Activated naive CD4-positive, alpha-beta T cell treated with anti-CD3 and anti-CD28 coated beads for 36 hours (primary cell): ENCODE results near the gene LHFPL6. TPM values are rescaled to one million over a fixed set of nuclear protein-coding genes. Genes with fewer than 3 reads are reported as not detected.

Experiments used
- CTCF ChIA-PET: fragments of 350-600 bp; sonication (Branson Sonifier 250); formaldehyde crosslinking; loops from one replicate; lab custom pipeline; 2021; ENCODE audit warnings: antibody characterized with exemption; lab: Charles Lee
- DNase-seq: peaks from one replicate; pipeline ENCODE4 v3.0.0-alpha.2; 2020
- H3K27ac Mint-ChIP-seq: one replicate; pipeline ENCODE4 v1.8.0; 2021; ENCODE audit warnings: mild to moderate bottlenecking, mixed read lengths
- H3K27me3 Mint-ChIP-seq: one replicate; pipeline ENCODE4 v1.8.0; 2021; ENCODE audit warnings: low read depth, mixed read lengths
- H3K36me3 Mint-ChIP-seq: one replicate; pipeline ENCODE4 v1.8.0; 2021; ENCODE audit warnings: low read depth, mixed read lengths
- H3K4me1 Mint-ChIP-seq: one replicate; pipeline ENCODE4 v1.8.0; 2021; ENCODE audit warnings: low read depth, mixed read lengths
- H3K4me3 Mint-ChIP-seq: one replicate; pipeline ENCODE4 v1.8.0; 2021; ENCODE audit warnings: mild to moderate bottlenecking, moderate library complexity, mixed read lengths
- H3K9me3 Mint-ChIP-seq: one replicate; pipeline ENCODE4 v1.8.0; 2021; ENCODE audit warnings: mixed read lengths
- intact Hi-C: fragments of 100-400 bp; cut with micrococcal nuclease; formaldehyde crosslinking; loops from one replicate; pipeline ENCODE4 v1.15.1; 2023
- total RNA-seq, 2 experiments: library from RNA; stranded (reverse); gene quantifications; one replicate each; pipeline ENCODE4 v1.2.3, GENCODE V29; 2021

Gene LHFPL6
- total RNA-seq, 2 experiments from 2014 or later: 1.2 to 1.5 TPM

DNA sequence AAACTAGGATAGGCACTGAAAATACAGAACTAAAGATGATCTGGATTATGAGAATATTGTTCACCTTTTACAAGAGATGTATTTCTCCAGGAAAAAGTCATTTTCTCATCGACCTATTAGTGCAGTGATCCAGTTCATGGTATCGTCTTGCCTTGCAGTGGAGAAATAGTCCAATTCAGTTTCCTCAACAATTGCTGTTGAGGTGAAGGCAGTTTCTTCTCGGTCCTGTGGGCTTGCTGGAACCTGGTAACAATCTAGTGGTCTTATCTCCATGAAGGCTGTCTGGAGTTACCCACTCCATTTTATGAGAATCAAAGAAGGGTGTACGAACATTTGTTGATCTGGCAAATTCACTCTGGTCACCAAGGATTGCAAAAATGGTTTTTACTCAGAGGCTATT lies 266.8 kb downstream of the LHFPL6 start:
- Mint-ChIP-seq H3K27ac (no peak overlapping the region), H3K36me3 (no peaks in the 10 kb centered on the region), H3K4me1 (no peaks in the 10 kb centered on the region), H3K9me3 (peaks cover 7% of the 10 kb centered on the region), H3K27me3 (peaks cover 12% of the 10 kb centered on the region), H3K4me3 (no peak overlapping the region)
- DNase-seq: no peak
- CTCF ChIA-PET: no interaction called here
- intact Hi-C loops: no loop called here

DNA sequence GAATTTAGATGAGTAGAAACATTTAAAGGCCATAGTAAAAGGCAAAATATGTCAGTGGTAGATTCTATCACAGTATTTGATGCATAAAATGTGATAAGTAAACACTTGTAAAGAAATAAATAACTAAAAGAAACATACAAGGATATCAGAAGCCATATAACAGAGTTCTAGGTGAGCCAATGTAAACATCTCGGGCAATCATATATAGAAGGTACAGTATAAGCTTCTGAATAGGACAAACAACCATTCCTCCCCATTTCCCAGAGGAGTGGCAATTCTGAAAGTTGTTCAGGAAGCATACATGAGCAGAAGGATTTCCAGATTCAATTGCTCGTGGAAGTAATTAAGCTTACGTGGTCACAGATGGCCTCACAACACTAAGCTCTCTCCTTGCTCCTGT lies 267.3 kb downstream of the LHFPL6 start:
- Mint-ChIP-seq H3K27me3 (peaks cover 11% of the 10 kb centered on the region), H3K27ac (no peak overlapping the region), H3K4me1 (no peaks in the 10 kb centered on the region), H3K36me3 (no peaks in the 10 kb centered on the region), H3K9me3 (peaks cover 7% of the 10 kb centered on the region), H3K4me3 (no peak overlapping the region)
- no peak for DNase-seq
- intact Hi-C loops: no loop called here
- CTCF ChIA-PET: no interaction called here

DNA sequence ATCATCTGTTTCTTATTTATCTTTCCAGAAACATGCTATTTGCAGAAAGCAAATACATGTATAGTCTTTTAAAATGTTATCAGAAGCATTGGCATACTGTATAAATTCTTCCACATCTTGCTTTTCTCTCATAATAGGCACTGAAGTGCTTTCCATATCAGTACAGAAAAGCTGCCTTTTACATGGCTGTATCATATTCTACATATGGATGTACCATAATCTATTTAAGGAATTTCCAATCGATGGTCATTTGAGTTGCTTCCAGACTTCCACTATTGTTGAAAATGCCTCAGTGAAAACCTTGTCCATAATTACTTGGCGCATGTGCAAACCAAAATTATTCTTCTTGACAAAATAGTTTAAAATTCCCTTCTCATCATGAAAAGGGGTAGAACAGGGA lies 272.5 kb downstream of the LHFPL6 start:
- peaks cover 3% of the 10 kb centered on the region for H3K27me3 Mint-ChIP-seq
- intact Hi-C loops: no loop called here
- peaks cover 7% of the 10 kb centered on the region for H3K9me3 Mint-ChIP-seq
- DNase-seq: no peak
- H3K36me3 Mint-ChIP-seq: no peaks in the 10 kb centered on the region
- no peak overlapping the region for H3K4me3 Mint-ChIP-seq
- H3K4me1 Mint-ChIP-seq: no peaks in the 10 kb centered on the region
- H3K27ac Mint-ChIP-seq: no peak overlapping the region
- CTCF ChIA-PET: no interaction called here

DNA sequence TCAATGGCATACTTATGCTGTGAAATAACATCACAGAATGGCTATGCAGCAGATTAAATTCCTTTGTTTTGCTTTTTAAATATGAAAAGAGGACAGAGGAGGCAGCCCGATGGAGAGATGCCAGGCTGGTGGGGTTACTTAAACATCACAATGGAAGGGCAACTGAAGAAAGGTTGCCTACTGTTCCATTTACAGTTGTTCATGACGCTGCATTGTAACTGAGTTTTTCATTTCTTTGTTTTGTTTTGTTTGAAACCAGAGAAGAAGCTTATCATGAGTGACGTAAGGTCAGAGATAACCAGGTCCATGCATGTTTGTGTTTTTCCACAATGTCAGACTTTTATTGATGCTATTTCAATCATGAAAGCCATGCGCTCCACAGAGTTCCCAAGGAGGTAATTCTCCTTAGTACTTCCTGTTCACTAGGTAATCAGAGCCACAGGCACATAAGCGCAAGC lies 273.8 kb downstream of the LHFPL6 start:
- Mint-ChIP-seq H3K4me3 (no peak overlapping the region), H3K9me3 (peaks cover 7% of the 10 kb centered on the region), H3K4me1 (no peaks in the 10 kb centered on the region), H3K36me3 (no peaks in the 10 kb centered on the region), H3K27me3 (peaks cover 7% of the 10 kb centered on the region), H3K27ac (no peak overlapping the region)
- no peak for DNase-seq
- intact Hi-C loops: no loop called here
- CTCF ChIA-PET: no interaction called here

DNA sequence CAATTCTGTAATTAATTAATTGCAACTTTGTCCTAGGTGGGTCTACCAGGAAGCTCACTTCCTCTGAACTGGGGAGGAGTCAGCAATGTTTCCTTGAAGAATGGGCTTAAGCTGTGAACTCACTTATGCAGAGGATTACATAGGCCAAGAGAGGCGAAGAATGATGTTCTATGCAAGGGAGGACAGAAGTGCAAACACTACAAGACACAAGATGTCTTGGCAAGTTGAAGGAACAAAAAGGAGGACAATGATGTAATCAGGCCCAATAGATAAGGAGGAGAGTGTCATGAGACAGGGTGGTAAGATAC lies 275.9 kb downstream of the LHFPL6 start:
- H3K4me3 Mint-ChIP-seq: no peak overlapping the region
- no peaks in the 10 kb centered on the region for H3K4me1 Mint-ChIP-seq
- no peak for DNase-seq
- no peak overlapping the region for H3K27ac Mint-ChIP-seq
- CTCF ChIA-PET: no interaction called here
- no peaks in the 10 kb centered on the region for H3K9me3 Mint-ChIP-seq
- H3K27me3 Mint-ChIP-seq: peaks cover 4% of the 10 kb centered on the region
- H3K36me3 Mint-ChIP-seq: no peaks in the 10 kb centered on the region
- intact Hi-C loops: no loop called here

GRCh38 chr13:39326469-39327171 lies 276.4 kb downstream of the LHFPL6 start:
- intact Hi-C loops: no loop called here
- peaks cover 4% of the 10 kb centered on the region for H3K27me3 Mint-ChIP-seq
- no peak overlapping the region for H3K27ac Mint-ChIP-seq
- CTCF ChIA-PET: no interaction called here
- no peaks in the 10 kb centered on the region for H3K4me1 Mint-ChIP-seq
- no peaks in the 10 kb centered on the region for H3K36me3 Mint-ChIP-seq
- H3K4me3 Mint-ChIP-seq: no peak overlapping the region
- no peak for DNase-seq
- H3K9me3 Mint-ChIP-seq: no peaks in the 10 kb centered on the region

- Mint-ChIP-seq H3K36me3 (no peaks in the 10 kb centered on the region), H3K27ac (no peak overlapping the region), H3K4me1 (no peaks in the 10 kb centered on the region), H3K27me3 (peaks cover 4% of the 10 kb centered on the region), H3K9me3 (no peaks in the 10 kb centered on the region), H3K4me3 (no peak overlapping the region)
- no peak for DNase-seq
- CTCF ChIA-PET: no interaction called here
- intact Hi-C loops: no loop called here
Observed at GRCh38 chr13:39324806-39325311, 278.1 kb downstream of the LHFPL6 start.

DNA sequence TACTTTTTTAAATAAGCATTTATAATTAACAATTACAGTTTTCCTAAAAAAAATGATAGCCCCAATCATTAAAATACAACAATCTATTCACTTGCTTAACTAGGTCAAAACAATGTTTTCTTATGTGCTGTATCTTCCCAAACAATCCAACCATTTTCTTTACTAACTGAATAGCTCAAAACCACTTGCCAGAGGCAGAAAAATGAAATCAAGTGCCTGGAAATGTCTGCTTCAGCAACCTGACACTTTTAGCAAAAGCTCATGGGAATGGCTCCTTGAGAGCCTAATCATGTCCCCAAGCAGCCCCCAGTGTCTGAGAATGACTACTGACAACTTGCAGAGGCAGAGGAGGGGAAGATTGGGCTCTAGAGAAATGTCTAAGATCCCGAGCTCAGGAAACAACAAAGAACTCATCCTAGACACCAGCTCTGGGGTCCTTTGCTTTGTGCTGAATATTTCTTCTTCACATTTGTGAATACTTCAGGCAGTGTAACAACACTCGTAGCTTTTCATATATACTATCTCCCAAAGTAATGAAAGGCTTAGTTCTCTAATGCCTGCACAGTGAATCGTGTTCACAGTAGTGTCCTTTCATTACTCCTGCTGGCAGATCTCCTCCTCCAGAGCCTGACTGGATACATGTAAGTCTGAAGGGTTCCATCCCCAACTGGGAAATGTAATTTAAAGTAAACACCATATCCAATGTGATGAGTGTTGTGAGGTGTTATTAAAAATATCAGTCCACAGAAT lies 280.0 kb downstream of the LHFPL6 start:
- no peaks in the 10 kb centered on the region for H3K9me3 Mint-ChIP-seq
- CTCF ChIA-PET: interaction anchor here (1.1 kb wide), 1 partner anchor 40 kb away, joined by 3 read pairs; no protein-coding TSS in a partner anchor
- no peak overlapping the region for H3K27ac Mint-ChIP-seq

DNA sequence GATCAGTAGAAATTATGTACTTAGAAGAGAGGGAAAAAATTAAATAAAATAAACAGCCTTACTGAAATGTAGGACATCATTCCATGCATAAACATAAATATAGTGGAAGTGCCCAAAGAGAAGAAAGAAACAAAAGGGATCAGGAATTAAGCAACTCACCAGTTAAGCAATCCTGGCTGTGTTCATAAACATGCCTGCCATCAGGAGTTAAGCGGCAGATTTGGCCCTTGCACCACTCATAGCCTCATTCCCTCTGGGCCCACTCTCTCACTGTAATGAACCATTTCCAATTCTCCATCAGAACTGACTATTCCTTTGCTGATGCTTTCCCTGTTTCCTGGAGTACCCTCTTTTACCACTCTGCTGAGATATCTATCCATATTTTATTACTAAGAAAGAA lies 281.4 kb downstream of the LHFPL6 start:
- Mint-ChIP-seq H3K9me3 (no peaks in the 10 kb centered on the region), H3K27ac (no peak overlapping the region), H3K36me3 (no peaks in the 10 kb centered on the region), H3K4me3 (no peak overlapping the region), H3K4me1 (no peaks in the 10 kb centered on the region), H3K27me3 (peaks cover 13% of the 10 kb centered on the region)
- intact Hi-C loops: no loop called here
- CTCF ChIA-PET: interaction anchor here (0.7 kb wide), 1 partner anchor 129 kb away, joined by 3 read pairs; no protein-coding TSS in a partner anchor
- DNase-seq: no peak

More for the DNA sequence above, 280.0 kb downstream of the LHFPL6 start:
- peaks cover 13% of the 10 kb centered on the region for H3K27me3 Mint-ChIP-seq
- H3K4me1 Mint-ChIP-seq: no peaks in the 10 kb centered on the region
- no peak overlapping the region for H3K4me3 Mint-ChIP-seq
- intact Hi-C loops: no loop called here
- no peaks in the 10 kb centered on the region for H3K36me3 Mint-ChIP-seq
- DNase-seq: no peak

GRCh38 chr13:39318161-39318560 lies 284.8 kb downstream of the LHFPL6 start:
- DNase-seq: no peak
- Mint-ChIP-seq H3K27me3 (peaks cover 12% of the 10 kb centered on the region), H3K36me3 (no peaks in the 10 kb centered on the region), H3K27ac (no peak overlapping the region), H3K9me3 (no peaks in the 10 kb centered on the region), H3K4me1 (no peaks in the 10 kb centered on the region), H3K4me3 (no peak overlapping the region)
- CTCF ChIA-PET: interaction anchor here (0.7 kb wide), 1 partner anchor 14 kb away, joined by 3 read pairs; no protein-coding TSS in a partner anchor
- intact Hi-C loops: no loop called here

DNA sequence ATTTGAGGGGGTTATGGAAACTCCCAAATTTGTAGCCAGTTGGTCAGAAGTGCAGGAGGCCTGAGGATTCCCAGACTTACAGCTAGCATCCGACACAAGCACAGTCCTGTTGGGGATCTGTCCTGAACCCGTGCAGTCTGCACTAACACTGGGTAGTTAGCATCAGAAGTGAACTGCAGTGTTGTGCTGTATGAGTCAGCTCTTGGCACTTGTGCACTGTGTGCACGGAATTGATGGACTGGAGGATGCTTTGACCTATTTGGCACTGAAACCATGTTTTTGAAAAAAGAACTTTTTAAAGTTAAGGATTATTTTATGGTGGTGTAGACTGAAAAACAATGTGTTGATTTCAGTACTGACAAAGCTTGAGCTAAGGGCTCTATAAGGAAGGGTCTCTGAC lies 285.7 kb downstream of the LHFPL6 start:
- CTCF ChIA-PET: interaction anchor here (0.7 kb wide), 1 partner anchor 13 kb away, joined by 3 read pairs; no protein-coding TSS in a partner anchor
- intact Hi-C loops: no loop called here

GRCh38 chr13:39315796-39316195 lies 287.2 kb downstream of the LHFPL6 start:
- CTCF ChIA-PET: interaction anchor here (1.1 kb wide), 1 partner anchor 300 kb away, joined by 3 read pairs; no protein-coding TSS in a partner anchor
- no peak for DNase-seq
- H3K36me3 Mint-ChIP-seq: no peaks in the 10 kb centered on the region
- H3K27me3 Mint-ChIP-seq: peaks cover 14% of the 10 kb centered on the region
- H3K9me3 Mint-ChIP-seq: no peaks in the 10 kb centered on the region
- H3K4me1 Mint-ChIP-seq: no peaks in the 10 kb centered on the region
- intact Hi-C loops: no loop called here
- no peak overlapping the region for H3K27ac Mint-ChIP-seq
- H3K4me3 Mint-ChIP-seq: no peak overlapping the region

More for the DNA sequence above, 285.7 kb downstream of the LHFPL6 start:
- H3K9me3 Mint-ChIP-seq: no peaks in the 10 kb centered on the region
- no peak for DNase-seq
- no peak overlapping the region for H3K4me3 Mint-ChIP-seq
- H3K27me3 Mint-ChIP-seq: peaks cover 12% of the 10 kb centered on the region
- H3K36me3 Mint-ChIP-seq: no peaks in the 10 kb centered on the region
- no peak overlapping the region for H3K27ac Mint-ChIP-seq
- H3K4me1 Mint-ChIP-seq: no peaks in the 10 kb centered on the region
